ENCODE data around the gene CAPN11.
"Not testable (repeated sequence)": the region's sequence is repeated elsewhere in the genome, so short reads cannot be mapped to it uniquely, and the experiment has no call there.

CAPN11 gene

DNA sequence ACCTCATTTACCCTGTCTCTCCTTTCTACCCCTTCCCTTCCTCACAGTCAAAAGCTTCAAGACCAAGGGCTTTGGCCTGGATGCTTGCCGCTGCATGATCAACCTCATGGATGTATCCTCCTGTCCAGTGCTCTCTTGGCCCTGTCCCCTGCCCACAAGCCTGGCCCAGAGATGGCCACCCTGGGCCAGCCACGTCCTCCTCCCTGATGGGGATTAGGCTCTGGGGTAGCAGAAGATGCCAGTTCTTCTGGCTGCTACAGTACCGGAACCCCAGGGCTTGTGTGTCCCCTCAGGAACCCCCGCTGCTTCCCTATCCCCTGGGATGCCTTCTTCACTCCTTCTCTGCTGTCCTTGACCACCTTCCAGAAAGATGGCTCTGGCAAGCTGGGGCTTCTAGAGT lies 22.3 kb downstream of the CAPN11 start:
- no peak overlapping the region for H3K4me3 ChIP-seq (replicated peaks; ENCODE audit: insufficient read depth, low read length)
- TF ChIP-seq SPI1 (IDR thresholded peaks at IDR 0.05; ENCODE audit: borderline replicate concordance, low read depth) (no peak), POLR2AphosphoS5 (IDR thresholded peaks at IDR 0.05; ENCODE audit: low read depth) (no peak)
- TF ChIP-seq, protein P1, sequence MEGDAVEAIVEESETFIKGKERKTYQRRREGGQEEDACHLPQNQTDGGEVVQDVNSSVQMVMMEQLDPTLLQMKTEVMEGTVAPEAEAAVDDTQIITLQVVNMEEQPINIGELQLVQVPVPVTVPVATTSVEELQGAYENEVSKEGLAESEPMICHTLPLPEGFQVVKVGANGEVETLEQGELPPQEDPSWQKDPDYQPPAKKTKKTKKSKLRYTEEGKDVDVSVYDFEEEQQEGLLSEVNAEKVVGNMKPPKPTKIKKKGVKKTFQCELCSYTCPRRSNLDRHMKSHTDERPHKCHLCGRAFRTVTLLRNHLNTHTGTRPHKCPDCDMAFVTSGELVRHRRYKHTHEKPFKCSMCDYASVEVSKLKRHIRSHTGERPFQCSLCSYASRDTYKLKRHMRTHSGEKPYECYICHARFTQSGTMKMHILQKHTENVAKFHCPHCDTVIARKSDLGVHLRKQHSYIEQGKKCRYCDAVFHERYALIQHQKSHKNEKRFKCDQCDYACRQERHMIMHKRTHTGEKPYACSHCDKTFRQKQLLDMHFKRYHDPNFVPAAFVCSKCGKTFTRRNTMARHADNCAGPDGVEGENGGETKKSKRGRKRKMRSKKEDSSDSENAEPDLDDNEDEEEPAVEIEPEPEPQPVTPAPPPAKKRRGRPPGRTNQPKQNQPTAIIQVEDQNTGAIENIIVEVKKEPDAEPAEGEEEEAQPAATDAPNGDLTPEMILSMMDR (IDR thresholded peaks at IDR 0.05; ENCODE audit: insufficient read depth, low read length): no peak
- H3K27me3 ChIP-seq (ENCODE audit: insufficient read depth, poor library complexity, severe bottlenecking): no peaks in the 10 kb centered on the region
- no peak for DNase-seq (ENCODE audit: low read depth in 1 of 2, low spot score in 1 of 2)
- H3K27ac ChIP-seq (replicated peaks): no peak overlapping the region

DNA sequence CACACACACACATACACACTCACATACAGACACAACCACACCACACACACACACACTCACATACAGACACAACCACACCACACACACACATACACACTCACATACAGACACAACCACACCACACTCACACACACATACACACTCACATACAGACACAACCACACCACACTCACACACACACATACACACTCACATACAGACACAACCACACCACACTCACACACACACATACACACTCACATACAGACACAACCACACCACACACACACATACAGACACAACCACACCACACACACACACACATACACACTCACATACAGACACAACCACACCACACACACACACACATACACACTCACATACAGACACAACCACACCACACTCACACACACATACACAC lies 23.2 kb downstream of the CAPN11 start:
- H3K4me3 ChIP-seq (replicated peaks; ENCODE audit: insufficient read depth, low read length); H3K27me3 ChIP-seq (ENCODE audit: insufficient read depth, poor library complexity, severe bottlenecking); H3K27ac ChIP-seq (replicated peaks); DNase-seq (ENCODE audit: low read depth in 1 of 2, low spot score in 1 of 2): not testable (repeated sequence)

DNA sequence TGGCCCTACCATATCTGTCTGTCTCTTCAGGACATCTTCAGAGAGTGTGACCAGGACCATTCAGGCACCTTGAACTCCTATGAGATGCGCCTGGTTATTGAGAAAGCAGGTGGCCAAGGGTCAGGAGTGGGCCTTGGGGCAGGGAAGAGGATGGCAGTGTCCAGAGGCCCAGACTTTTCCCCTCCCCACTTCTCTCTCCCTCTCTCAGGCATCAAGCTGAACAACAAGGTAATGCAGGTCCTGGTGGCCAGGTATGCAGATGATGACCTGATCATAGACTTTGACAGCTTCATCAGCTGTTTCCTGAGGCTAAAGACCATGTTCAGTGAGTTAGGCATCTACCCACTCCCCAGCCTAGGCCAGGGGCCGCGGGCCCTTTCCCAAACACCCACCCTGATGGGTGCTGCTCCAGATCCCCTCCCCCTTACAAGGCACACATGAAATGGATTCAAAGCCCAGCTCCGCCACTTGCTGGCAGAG lies 24.3 kb downstream of the CAPN11 start:
- Histone ChIP-seq H3K27me3 (ENCODE audit: insufficient read depth, poor library complexity, severe bottlenecking) (no peaks in the 10 kb centered on the region), H3K4me3 (replicated peaks; ENCODE audit: insufficient read depth, low read length) (no peak overlapping the region), H3K27ac (replicated peaks) (no peak overlapping the region)
- no peak for DNase-seq (ENCODE audit: low read depth in 1 of 2, low spot score in 1 of 2)
- TF ChIP-seq, protein P2, sequence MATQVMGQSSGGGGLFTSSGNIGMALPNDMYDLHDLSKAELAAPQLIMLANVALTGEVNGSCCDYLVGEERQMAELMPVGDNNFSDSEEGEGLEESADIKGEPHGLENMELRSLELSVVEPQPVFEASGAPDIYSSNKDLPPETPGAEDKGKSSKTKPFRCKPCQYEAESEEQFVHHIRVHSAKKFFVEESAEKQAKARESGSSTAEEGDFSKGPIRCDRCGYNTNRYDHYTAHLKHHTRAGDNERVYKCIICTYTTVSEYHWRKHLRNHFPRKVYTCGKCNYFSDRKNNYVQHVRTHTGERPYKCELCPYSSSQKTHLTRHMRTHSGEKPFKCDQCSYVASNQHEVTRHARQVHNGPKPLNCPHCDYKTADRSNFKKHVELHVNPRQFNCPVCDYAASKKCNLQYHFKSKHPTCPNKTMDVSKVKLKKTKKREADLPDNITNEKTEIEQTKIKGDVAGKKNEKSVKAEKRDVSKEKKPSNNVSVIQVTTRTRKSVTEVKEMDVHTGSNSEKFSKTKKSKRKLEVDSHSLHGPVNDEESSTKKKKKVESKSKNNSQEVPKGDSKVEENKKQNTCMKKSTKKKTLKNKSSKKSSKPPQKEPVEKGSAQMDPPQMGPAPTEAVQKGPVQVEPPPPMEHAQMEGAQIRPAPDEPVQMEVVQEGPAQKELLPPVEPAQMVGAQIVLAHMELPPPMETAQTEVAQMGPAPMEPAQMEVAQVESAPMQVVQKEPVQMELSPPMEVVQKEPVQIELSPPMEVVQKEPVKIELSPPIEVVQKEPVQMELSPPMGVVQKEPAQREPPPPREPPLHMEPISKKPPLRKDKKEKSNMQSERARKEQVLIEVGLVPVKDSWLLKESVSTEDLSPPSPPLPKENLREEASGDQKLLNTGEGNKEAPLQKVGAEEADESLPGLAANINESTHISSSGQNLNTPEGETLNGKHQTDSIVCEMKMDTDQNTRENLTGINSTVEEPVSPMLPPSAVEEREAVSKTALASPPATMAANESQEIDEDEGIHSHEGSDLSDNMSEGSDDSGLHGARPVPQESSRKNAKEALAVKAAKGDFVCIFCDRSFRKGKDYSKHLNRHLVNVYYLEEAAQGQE (IDR thresholded peaks at IDR 0.05; ENCODE audit: insufficient replicate concordance, low read depth): no peak
- TF ChIP-seq, protein P1 (IDR thresholded peaks at IDR 0.05; ENCODE audit: insufficient read depth, low read length): no peak
- TF ChIP-seq GABPA (IDR thresholded peaks at IDR 0.05; ENCODE audit: low read depth) (no peak), POLR2AphosphoS5 (IDR thresholded peaks at IDR 0.05; ENCODE audit: low read depth) (no peak), SPI1 (IDR thresholded peaks at IDR 0.05; ENCODE audit: borderline replicate concordance, low read depth) (no peak)

DNA sequence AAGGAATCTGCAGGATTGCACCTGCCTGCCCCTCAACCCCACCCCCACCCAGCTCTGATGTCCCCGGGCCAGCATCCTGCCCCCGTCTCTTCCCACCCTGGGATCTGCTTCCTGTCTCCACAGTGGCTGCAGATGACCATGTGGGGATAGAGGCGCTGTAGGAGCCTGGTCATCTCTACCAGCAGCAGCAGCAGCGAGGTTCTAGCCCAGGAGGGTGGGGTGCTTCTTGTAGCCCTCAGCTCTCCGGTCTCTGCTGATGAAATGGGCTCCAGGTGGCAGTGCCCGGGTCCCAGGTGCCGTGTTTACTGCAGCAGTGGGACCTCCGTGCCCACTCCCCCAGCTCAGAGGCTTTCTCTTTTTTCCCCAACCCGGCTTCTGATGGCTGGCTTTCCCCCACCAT lies 25.2 kb downstream of the CAPN11 start:
- Histone ChIP-seq H3K27me3 (ENCODE audit: insufficient read depth, poor library complexity, severe bottlenecking) (no peaks in the 10 kb centered on the region), H3K4me3 (replicated peaks; ENCODE audit: insufficient read depth, low read length) (no peak overlapping the region), H3K27ac (replicated peaks) (no peak overlapping the region)
- TF ChIP-seq SPI1 (IDR thresholded peaks at IDR 0.05; ENCODE audit: borderline replicate concordance, low read depth) (no peak), GABPA (IDR thresholded peaks at IDR 0.05; ENCODE audit: low read depth) (no peak), POLR2AphosphoS5 (IDR thresholded peaks at IDR 0.05; ENCODE audit: low read depth) (no peak)
- TF ChIP-seq, protein P1 (IDR thresholded peaks at IDR 0.05; ENCODE audit: insufficient read depth, low read length): no peak
- TF ChIP-seq, protein P2 (IDR thresholded peaks at IDR 0.05; ENCODE audit: insufficient replicate concordance, low read depth): no peak
- no peak for DNase-seq (ENCODE audit: low read depth in 1 of 2, low spot score in 1 of 2)

DNA sequence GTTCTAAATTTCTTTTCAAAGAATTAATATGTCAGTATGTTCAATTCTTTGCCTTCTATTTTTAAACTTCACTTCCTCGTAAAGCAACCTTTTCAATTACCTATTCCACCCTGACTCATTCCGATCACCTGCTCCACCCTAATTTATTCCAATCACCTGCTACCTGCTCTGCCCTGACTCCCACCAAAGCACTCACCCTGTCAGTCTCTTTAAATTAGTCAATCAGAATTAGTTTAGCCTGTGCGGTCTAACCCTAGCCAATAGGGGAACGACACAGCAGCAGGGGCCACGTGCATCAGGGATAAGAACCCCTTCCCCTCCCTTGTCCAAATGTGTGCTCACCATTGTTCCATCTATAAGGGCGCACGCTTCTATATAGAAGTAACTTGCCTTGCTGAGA lies 26.7 kb downstream of the CAPN11 start:
- H3K27me3 ChIP-seq (ENCODE audit: insufficient read depth, poor library complexity, severe bottlenecking); H3K27ac ChIP-seq (replicated peaks); DNase-seq (ENCODE audit: low read depth in 1 of 2, low spot score in 1 of 2); H3K4me3 ChIP-seq (replicated peaks; ENCODE audit: insufficient read depth, low read length): not testable (repeated sequence)

Data from HL-60 (cell line).